Activated T-cell treated with anti-CD3 and anti-CD28 coated beads for 24 hours (primary cell): Measurements from ENCODE around the gene METTL9.
"Not testable (repeated sequence)": the region's sequence is repeated elsewhere in the genome, so short reads cannot be mapped to it uniquely, and the experiment has no call there.

Experiments
- DNase-seq: peaks from one replicate; pipeline ENCODE4 v3.0.0-alpha.2; 2020; ENCODE audit warnings: low read depth

Gene METTL9

GRCh38 chr16:21574372-21574771, 25.0 kb upstream of the METTL9 start:
- no peak for DNase-seq

- not testable (repeated sequence) for DNase-seq
These were observed 23.1 kb upstream of the METTL9 start for GRCh38 chr16:21576323-21576722.

- DNase-seq: not testable (repeated sequence)
These were observed 21.9 kb upstream of the METTL9 start for GRCh38 chr16:21577487-21577886.

- not testable (repeated sequence) for DNase-seq
These were observed 21.1 kb upstream of the METTL9 start for GRCh38 chr16:21578311-21578710.

- DNase-seq: not testable (repeated sequence)
These were observed 19.2 kb upstream of the METTL9 start for GRCh38 chr16:21580131-21580530.

- no peak for DNase-seq
These were observed 18.6 kb upstream of the METTL9 start for GRCh38 chr16:21580807-21581206.

- DNase-seq: no peak
These were observed 14.6 kb upstream of the METTL9 start for GRCh38 chr16:21584817-21585216.

GRCh38 chr16:21588593-21588992, 10.8 kb upstream of the METTL9 start:
- DNase-seq: not testable (repeated sequence)

GRCh38 chr16:21589551-21589950, 9.8 kb upstream of the METTL9 start:
- no peak for DNase-seq

- DNase-seq: no peak
These were observed 9.1 kb upstream of the METTL9 start for GRCh38 chr16:21590287-21590686.

- DNase-seq: no peak
These were observed 8.6 kb upstream of the METTL9 start for GRCh38 chr16:21590796-21591195.

- DNase-seq: no peak
These were observed 7.2 kb upstream of the METTL9 start for GRCh38 chr16:21592191-21592590.

- DNase-seq: no peak
These were observed 5.7 kb upstream of the METTL9 start for GRCh38 chr16:21593530-21594289.

- DNase-seq: no peak
These were observed 1.8 kb upstream of the METTL9 start for GRCh38 chr16:21597561-21598030.

- DNase-seq: no peak
These were observed 1.2 kb upstream of the METTL9 start for GRCh38 chr16:21598206-21598605.

- DNase-seq: peak; percentile 10
These were observed 666 bp upstream of the METTL9 start for GRCh38 chr16:21598701-21599121.

GRCh38 chr16:21600031-21600773, 825 bp downstream of the METTL9 start:
- DNase-seq: peak; percentile 11

GRCh38 chr16:21602785-21603184, 3.4 kb downstream of the METTL9 start:
- DNase-seq: no peak

GRCh38 chr16:21603928-21604327, 4.6 kb downstream of the METTL9 start:
- no peak for DNase-seq

- DNase-seq: not testable (repeated sequence)
These were observed 6.5 kb downstream of the METTL9 start for GRCh38 chr16:21605848-21606247.

- DNase-seq: no peak
These were observed 9.4 kb downstream of the METTL9 start for GRCh38 chr16:21608639-21609328.

- no peak for DNase-seq
These were observed 10.7 kb downstream of the METTL9 start for GRCh38 chr16:21610006-21610544.
